Fibroblast of the aortic adventitia (primary cell): ENCODE measurements around the gene C1orf53. TPM values are rescaled to one million over a fixed set of nuclear protein-coding genes. Genes with fewer than 3 reads are reported as not detected.
A peak's percentile ranks its signal among the peaks of the same experiment; 100 is the strongest.
"Not testable (repeated sequence)": the region's sequence is repeated elsewhere in the genome, so short reads cannot be mapped to it uniquely, and the experiment has no call there.

Experiments
- DNase-seq: peaks from one replicate; pipeline ENCODE4 v3.0.0-alpha.2; 2010; ENCODE audit warnings: low read depth
- H3K4me3 ChIP-seq: 2 replicates; pipeline ENCODE4 v1.5.1; 2011; ENCODE audit warnings: low read depth, mild to moderate bottlenecking, control low read depth, low read length, moderate library complexity
- total RNA-seq: library from RNA; depleted of rRNA; stranded (reverse); fragments of >200 nt; gene quantifications from 2 replicates; pipeline ENCODE4 v1.2.3, GENCODE V29; 2012; ENCODE audit warnings: low replicate concordance
- TF ChIP-seq, protein P1 (sequence below): IDR thresholded peaks from 2 replicates; pipeline ENCODE4 v1.5.1; 2011; ENCODE audit warnings: mild to moderate bottlenecking, low read length, control low read depth, inconsistent platforms; ENCODE audit not compliant: insufficient read depth

The C1orf53 gene
- total RNA-seq, 1 donor = 4.5 TPM

DNA sequence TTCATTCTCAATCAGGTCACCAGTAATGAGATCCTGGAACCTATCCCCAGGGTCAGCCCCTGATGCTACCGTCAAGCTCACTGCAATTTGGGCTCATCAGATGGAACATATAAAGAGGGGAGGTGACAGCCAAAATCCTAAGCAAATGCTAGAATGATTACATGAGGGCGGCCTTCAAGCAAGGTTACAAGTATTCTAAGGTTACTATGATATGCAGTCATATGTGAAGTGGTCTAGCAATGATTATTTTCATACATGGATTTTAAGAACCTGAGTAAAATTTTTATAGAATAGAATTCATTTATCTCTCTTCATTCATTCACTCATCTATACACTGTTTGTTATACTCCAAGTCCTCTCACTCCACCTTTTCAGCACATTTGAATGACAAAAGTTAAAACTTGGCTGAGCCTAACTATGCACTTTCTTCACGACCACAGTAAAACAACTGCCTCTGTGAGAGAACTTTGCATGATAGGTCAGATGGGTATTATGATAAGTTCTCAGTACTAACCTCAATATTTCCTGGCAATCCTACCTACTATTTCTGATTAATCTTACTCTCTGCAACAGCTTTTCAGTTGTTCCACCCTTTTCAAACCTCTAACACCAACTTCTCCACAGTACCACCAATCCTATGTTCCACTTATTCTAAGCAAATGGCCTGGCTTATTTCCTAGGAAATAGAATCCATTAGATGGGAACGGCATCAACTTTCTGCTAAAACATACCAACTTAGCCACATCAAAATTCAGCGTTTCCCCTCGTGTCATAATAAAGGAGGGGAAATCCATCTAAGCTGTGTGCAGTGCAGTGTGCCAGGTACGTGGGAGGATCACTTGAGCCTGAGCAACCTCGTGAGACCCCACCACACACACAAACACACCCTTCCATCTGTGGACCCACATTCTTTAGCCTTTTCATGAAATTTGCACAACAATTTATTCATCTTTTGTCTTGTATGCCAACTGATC is 46.8 kb downstream of the C1orf53 start:
- no peak for DNase-seq
- H3K4me3 ChIP-seq = no peak overlapping the region
- TF ChIP-seq, protein P1, sequence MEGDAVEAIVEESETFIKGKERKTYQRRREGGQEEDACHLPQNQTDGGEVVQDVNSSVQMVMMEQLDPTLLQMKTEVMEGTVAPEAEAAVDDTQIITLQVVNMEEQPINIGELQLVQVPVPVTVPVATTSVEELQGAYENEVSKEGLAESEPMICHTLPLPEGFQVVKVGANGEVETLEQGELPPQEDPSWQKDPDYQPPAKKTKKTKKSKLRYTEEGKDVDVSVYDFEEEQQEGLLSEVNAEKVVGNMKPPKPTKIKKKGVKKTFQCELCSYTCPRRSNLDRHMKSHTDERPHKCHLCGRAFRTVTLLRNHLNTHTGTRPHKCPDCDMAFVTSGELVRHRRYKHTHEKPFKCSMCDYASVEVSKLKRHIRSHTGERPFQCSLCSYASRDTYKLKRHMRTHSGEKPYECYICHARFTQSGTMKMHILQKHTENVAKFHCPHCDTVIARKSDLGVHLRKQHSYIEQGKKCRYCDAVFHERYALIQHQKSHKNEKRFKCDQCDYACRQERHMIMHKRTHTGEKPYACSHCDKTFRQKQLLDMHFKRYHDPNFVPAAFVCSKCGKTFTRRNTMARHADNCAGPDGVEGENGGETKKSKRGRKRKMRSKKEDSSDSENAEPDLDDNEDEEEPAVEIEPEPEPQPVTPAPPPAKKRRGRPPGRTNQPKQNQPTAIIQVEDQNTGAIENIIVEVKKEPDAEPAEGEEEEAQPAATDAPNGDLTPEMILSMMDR = no peak

DNA sequence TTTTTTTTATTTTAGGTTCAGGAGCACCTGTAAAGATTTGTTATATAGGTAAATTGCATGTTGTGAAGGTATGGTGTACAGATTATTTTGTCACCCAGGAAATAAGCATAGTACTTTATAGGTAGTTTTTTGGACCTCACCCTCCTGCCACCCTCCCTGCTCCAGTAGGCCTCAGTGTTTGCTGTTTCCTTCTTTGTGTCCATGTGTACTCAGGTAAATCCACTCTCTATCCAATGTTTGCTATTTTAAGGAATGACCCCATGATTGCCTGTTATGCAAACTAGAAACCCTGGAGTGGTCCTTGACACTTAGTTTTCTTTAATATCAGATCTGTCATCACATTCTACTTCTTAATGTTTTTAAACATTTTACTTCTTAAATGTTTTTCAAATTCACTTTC is 48.7 kb downstream of the C1orf53 start:
- H3K4me3 ChIP-seq = no peak overlapping the region
- DNase-seq = no peak
- TF ChIP-seq, protein P1 = no peak

DNA sequence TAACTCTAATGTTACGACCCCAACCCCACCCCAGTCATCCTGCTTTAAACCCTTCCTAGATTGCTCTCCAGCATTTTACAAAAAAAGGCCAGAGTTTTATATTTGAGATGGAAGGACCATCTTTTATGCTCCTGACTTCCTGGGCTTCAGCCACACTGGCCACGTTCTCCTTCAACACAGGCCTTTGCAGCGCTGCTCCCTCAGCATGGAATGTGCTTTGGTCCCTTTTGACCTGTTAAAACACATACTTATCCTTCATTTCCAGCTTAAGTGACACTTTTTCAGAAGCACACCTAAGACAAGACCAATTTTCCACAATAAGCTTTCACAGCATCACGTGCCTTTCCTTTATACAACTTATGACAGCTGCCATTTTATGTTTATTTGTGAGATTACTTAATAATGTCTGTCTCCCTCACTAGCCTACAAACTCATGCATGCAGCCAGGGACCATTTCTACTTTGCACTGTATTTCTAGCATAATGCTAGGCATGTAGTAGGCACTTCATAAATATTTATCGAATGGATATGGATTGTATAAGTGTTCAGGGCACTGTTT is 49.3 kb downstream of the C1orf53 start:
- DNase-seq = no peak
- no peak overlapping the region for H3K4me3 ChIP-seq
- TF ChIP-seq, protein P1 = no peak

DNA sequence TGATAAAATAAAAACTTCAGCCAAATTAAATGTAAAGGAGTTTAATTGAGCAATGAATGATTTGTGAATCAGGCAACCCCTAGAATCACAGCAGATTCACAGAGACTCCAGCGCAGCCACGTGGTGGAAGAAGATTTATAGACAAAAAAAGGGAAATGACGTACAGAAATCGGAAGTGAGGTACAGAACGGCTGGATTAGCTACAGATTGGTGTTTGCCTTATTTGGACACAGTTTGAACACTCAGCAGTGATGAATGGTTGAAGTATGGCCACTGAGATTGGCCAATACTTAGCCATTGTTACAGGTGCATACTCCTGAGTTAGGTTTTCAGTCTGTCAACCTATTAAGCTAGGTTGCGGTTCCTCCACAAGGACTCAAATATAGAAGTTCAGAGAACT is 51.0 kb downstream of the C1orf53 start:
- not testable (repeated sequence) for H3K4me3 ChIP-seq, DNase-seq

DNA sequence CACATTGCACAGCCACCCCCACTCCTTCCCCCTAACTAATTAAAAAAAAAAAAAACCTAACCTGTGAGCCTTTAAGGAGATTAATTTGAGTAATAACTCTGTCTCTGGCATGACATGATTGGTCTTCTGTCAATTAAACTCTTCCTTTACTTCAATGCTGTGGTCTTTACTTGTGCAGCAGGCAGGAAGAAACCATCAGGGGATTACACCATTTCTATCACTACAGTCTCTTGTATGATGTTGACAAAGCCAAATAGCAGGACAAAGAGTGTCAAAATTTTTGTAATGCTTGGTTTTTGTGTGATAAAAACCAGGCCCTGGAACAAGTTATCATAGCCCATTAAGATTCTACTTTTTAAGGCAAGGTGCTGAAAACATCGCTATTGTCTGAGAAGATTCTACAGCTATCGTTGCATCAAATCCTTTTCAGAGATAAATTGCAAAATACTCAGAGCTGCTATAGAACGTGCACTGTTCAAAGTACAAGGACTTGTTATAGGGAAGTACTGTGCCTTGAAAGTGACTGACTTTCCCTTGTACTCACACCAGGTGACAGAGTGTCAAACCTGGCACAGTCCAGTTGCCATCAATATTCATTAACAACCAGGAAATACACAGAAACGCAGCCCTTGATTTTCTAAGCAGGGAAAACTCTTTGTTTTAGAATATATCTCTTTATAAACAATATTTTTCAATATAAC is 52.4 kb downstream of the C1orf53 start:
- H3K4me3 ChIP-seq = no peak overlapping the region
- TF ChIP-seq, protein P1 = no peak
- DNase-seq = no peak

DNA sequence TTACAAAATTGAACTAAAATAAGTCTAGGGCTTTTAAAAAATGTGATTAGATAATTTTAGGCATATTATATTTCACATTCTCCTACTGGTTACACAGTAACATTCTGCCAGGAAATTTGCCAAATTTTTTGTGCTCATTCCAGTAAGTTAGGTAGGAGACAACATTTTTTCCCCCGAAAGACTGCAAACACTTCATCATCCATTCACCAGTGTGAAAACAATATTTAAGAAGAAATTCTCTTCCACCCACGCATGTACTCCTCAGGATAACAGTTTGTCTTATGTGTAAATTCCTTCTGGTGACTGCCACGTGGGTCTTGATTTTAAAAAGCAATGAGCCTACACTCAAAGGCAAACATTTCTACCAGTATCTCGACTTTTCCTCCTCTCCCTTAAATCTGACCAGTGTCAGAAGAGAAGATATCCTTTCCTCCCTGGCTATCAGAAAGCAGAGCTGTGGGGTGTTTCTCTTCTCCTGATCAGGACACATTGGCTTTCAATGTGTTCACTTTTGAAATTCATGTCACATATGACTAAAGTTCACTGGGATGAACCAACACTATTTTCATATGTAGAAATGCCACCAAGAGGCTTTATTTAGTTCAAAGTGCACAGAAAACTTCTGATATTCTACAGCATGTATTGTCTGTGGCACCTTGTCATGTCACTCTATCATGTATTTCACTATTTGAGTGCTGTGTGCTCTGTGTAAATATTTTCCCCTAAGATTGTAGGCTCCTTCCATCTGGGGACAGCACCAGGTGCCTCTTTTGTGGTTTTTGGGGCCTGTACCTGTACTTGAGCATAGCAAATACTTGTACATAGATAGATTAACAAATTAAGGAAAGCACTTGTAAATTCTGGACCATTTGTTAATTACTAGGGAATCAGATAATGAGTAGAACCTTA is 53.3 kb downstream of the C1orf53 start:
- peak; percentile 59 for DNase-seq
- no peak overlapping the region for H3K4me3 ChIP-seq
- TF ChIP-seq, protein P1 = no peak

Other genes with a start within 250 kb of the C1orf53 start
- gene DENND1B, start 127.2 kb upstream of the C1orf53 start, total RNA-seq = 10.1 and 19.5 TPM in 2 replicates
- 0.08 TPM in 1 of 2 replicates, not detected in the other for gene LHX9, start 14.7 kb downstream of the C1orf53 start, total RNA-seq